ENCODE measurements around the gene PLA2G15. TPM values are rescaled to one million over a fixed set of nuclear protein-coding genes. Genes with fewer than 3 reads are reported as not detected.

PLA2G15 gene
- total and polyA plus RNA-seq, 2 of the 13 experiments (the other 11 are each of a cell fraction or from before 2014, with no cell fraction given): 14.4 to 23.7 TPM

GRCh38 chr16:68257906-68258800, 13.0 kb downstream of the PLA2G15 start (continued):
- TF ChIP-seq, protein P1, sequence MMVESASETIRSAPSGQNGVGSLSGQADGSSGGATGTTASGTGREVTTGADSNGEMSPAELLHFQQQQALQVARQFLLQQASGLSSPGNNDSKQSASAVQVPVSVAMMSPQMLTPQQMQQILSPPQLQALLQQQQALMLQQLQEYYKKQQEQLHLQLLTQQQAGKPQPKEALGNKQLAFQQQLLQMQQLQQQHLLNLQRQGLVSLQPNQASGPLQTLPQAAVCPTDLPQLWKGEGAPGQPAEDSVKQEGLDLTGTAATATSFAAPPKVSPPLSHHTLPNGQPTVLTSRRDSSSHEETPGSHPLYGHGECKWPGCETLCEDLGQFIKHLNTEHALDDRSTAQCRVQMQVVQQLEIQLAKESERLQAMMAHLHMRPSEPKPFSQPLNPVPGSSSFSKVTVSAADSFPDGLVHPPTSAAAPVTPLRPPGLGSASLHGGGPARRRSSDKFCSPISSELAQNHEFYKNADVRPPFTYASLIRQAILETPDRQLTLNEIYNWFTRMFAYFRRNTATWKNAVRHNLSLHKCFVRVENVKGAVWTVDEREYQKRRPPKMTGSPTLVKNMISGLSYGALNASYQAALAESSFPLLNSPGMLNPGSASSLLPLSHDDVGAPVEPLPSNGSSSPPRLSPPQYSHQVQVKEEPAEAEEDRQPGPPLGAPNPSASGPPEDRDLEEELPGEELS (CRISPR knock-in tag; IDR thresholded peaks at IDR 0.05): peak; percentile 97
- peak; percentile 82 for TF ChIP-seq RCOR2 (CRISPR knock-in tag; IDR thresholded peaks at IDR 0.05)
- no peak for TF ChIP-seq ZNF570 (CRISPR knock-in tag; IDR thresholded peaks at IDR 0.05; ENCODE audit: borderline replicate concordance)
- peak; percentile 95 for TF ChIP-seq PAXIP1 (CRISPR knock-in tag; conservative IDR thresholded peaks at IDR 0.05)
- peak; percentile 79 for TF ChIP-seq IRF2 (CRISPR knock-in tag; IDR thresholded peaks at IDR 0.05)
- no peak for TF ChIP-seq ZNF296 (CRISPR knock-in tag; conservative IDR thresholded peaks at IDR 0.05)
- peak; percentile 97 for TF ChIP-seq ERF (CRISPR knock-in tag; IDR thresholded peaks at IDR 0.05)
- TF ChIP-seq ZBTB8A (CRISPR knock-in tag; IDR thresholded peaks at IDR 0.05; ENCODE audit: borderline replicate concordance, low read depth): no peak
- TF ChIP-seq, protein P2, sequence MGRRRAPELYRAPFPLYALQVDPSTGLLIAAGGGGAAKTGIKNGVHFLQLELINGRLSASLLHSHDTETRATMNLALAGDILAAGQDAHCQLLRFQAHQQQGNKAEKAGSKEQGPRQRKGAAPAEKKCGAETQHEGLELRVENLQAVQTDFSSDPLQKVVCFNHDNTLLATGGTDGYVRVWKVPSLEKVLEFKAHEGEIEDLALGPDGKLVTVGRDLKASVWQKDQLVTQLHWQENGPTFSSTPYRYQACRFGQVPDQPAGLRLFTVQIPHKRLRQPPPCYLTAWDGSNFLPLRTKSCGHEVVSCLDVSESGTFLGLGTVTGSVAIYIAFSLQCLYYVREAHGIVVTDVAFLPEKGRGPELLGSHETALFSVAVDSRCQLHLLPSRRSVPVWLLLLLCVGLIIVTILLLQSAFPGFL (CRISPR knock-in tag; IDR thresholded peaks at IDR 0.05): 0 out of 2 replicates have a peak, but pooled peaks have one; percentile 22
- TF ChIP-seq ZSCAN31 (CRISPR knock-in tag; IDR thresholded peaks at IDR 0.05; ENCODE audit: low read depth): peak; percentile 52; the same call in 1 of the 2 replicates
- no peak for TF ChIP-seq ZNF274 (CRISPR knock-in tag; IDR thresholded peaks at IDR 0.05)
- TF ChIP-seq TFE3 (CRISPR knock-in tag; IDR thresholded peaks at IDR 0.05): peak; percentile 94
- no peak for TF ChIP-seq ZNF660 (CRISPR knock-in tag; IDR thresholded peaks at IDR 0.05; ENCODE audit: borderline replicate concordance, low read depth)
- no peak for TF ChIP-seq ZNF33A (CRISPR knock-in tag; IDR thresholded peaks at IDR 0.05; ENCODE audit: borderline replicate concordance)
- peak; percentile 78 for TF ChIP-seq HOXA3 (CRISPR knock-in tag; IDR thresholded peaks at IDR 0.05)
- TF ChIP-seq GFI1 (CRISPR knock-in tag; IDR thresholded peaks at IDR 0.05; ENCODE audit: borderline replicate concordance): peak; percentile 61
- TF ChIP-seq, protein P3, sequence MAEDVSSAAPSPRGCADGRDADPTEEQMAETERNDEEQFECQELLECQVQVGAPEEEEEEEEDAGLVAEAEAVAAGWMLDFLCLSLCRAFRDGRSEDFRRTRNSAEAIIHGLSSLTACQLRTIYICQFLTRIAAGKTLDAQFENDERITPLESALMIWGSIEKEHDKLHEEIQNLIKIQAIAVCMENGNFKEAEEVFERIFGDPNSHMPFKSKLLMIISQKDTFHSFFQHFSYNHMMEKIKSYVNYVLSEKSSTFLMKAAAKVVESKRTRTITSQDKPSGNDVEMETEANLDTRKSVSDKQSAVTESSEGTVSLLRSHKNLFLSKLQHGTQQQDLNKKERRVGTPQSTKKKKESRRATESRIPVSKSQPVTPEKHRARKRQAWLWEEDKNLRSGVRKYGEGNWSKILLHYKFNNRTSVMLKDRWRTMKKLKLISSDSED (CRISPR knock-in tag; IDR thresholded peaks at IDR 0.05): no peak

Data from HepG2 (cell line).